PC-9 (cell line): ENCODE data around the gene TTLL7.

Experiments
- CTCF ChIP-seq: fragments of 200-600 bp; sonication (generic); conservative IDR thresholded peaks from 2 replicates; pipeline ENCODE4 v1.6.1; 2017; ENCODE audit warnings: mixed run types, antibody characterized with exemption, mild to moderate bottlenecking, moderate library complexity
- EZH2 ChIP-seq: fragments of 200-600 bp; sonication (generic); IDR thresholded peaks from 2 replicates; pipeline ENCODE4 v1.8.0; 2017; ENCODE audit warnings: antibody characterized with exemption, low read depth

GRCh38 chr1:83998205-83998497 lies 781 bp downstream of the TTLL7 start:
- TF ChIP-seq CTCF (no peak), EZH2 (no peak)
